HG03103 (cell line): ENCODE results near the gene ISCA1.
A peak's percentile ranks its signal among the peaks of the same experiment; 100 is the strongest.

Source experiments
- ATAC-seq: cut with Tn5 transposase; IDR thresholded peaks from one replicate; pipeline ENCODE4 v1.9.1; 2021; ENCODE audit warnings: low read depth; ENCODE audit not compliant: unreplicated experiment

The ISCA1 gene

DNA sequence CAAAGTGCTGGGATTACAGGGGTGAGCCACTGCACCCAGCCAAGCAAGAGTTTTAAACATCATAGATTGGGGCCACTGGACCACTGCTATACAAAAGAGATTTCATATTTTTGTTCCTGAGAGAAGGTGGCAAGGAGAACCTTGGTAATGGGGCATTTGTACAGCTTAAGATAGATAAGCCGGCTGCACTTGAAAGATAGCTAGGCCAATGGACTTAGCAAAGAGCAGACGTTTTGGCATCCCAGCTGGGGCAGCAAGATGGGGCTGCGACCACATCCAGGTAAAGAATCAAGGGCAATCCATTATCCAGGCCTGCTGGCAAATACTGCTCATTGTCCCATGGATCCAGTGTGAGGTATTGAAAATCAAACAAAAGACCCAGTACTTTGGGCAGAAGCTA, 3.9 kb upstream of the ISCA1 start:
- ATAC-seq, result no peak

DNA sequence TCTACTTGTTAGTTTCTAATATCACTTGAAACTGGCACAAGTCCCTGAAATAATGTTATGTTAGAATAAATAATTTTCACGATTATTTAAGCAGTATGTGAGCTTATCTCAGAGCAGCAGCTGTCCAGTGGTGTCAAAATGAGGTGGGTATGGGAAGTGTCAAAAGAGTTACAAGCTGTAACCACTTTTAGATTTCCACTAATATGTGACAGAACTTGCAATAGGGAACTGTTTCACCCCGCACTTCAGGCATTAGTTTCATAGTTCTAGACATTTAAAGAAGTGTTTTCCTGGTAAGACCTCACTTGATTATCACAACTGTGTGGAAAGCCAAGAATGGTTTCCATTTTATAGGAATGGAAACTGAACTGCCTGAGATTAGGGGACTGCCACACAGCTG, 2.9 kb upstream of the ISCA1 start:
- no peak for ATAC-seq

DNA sequence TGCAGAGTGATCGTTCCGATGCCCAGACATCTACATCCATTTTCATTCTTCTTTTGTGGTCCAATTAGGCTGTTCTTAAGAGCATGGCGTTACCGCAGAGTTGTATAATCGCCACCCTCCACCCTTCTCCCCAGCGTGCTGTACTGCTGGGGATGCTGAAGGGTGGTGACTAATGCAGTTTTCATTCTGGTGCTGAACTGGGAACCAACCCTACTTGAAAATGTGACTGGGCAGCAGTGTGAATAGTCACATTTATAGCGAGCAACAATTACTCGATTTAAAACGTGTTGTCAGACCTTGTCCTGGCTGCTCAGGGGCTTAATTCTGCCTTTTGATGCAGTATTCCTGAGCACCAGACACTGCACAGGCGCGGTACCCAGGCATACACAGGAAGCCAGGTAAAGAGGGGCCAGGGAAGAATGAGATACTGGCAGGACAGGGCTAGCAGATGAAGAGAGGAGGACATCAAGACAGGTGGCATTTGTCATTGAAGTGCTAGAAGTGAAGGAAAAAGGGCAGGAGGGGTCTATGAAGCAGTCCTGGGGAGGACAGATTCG, 719 bp upstream of the ISCA1 start:
- peak; percentile 5 for ATAC-seq

DNA sequence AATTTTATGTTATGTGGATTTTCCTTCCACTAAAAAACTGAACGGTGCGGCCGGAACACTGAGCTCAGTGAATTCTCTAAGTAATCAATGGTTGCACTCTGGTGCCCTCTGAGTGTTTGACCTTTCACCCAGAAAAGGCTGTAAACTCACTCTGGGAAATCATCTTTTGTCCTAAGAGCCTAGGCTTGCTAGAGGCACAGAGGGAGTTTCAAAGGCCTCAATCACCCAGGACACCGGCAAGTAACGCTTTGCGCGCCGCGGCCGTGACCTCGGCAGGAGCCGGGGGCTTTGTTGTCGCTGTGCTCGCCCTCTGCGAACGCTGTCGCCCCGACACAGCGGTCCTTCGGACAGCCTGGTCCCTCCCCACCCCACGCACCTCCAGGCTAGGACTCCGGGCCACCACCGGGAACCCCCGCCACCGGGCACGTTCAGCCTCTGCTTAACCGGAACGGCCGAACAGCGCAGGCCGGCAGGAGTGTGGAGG, 703 bp downstream of the ISCA1 start:
- ATAC-seq, result peak; percentile 24

DNA sequence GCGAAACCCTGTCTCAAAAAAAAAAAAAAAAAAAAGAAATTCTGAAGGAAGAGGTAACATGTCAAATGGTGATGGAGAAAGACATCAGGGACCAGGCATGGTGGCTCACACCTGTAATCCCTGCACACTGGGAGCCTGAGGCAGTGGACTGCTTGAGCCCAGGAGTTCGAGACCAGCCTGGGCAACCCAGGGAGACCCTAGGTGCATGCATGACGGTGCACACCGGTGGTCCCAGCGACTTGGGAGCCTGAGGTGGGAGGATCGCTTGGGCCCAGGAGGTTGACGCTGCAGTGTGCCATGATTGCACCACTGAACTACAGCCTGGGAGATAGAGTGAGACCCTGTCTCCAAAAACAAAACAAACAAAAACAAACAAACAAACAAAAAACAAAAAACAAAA, 1.8 kb downstream of the ISCA1 start:
- ATAC-seq, result no peak

DNA sequence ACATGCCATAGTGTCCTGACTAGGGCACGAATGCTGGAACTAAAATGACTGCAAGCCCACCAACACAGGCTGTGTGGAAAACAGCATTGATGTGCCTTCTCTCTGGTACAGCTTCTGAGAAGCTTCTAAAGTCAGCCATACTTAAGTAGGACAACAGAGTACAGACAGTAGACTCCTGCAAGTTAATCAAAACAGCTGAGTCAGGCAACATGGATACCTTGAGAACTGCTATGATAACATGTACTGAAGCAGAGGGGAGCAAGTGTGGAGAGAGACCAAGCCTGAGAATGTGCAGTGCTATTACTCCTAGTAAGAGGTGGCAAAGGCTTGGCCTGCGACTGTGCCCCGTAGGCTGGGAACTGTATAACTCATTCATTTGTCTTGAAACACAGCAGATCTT, 2.5 kb downstream of the ISCA1 start:
- ATAC-seq, result no peak

DNA sequence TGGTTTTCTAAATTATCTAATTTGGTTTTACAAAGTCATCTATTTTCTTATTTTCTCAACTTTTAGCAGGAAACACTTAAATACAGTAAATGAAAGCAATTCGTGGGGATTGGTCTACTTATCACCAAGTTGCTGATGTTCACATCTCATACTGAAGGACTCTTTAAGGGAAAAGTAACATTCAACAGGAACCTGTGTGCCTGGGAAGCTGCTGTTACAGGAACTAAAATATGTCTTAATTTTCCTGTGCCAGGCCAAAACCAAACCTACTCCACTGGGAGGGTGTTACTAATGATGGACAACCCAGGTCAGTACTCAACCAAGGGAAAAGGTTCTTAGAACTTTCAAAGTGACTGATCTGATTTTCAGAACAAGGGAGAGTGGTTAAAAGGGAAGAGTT, 5.3 kb downstream of the ISCA1 start:
- no peak for ATAC-seq

DNA sequence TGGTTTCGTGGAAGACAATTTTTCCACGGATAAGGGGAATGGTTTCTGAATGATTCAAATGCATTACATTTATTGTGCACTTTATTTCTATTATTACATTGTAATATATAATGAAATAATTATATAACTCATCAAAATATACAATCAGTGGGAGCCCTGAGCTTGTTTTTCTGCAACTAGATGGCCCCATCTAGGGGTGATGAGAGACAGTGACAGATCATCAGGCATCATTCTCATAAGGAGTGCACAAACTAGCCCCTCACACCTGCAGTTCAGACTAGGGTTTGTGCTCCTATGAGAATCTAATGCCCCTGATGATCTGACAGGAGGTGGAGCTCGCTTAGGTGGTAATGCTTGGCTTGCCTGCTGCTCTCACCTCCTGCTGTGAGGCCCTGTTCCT, 6.4 kb downstream of the ISCA1 start:
- ATAC-seq, result no peak

DNA sequence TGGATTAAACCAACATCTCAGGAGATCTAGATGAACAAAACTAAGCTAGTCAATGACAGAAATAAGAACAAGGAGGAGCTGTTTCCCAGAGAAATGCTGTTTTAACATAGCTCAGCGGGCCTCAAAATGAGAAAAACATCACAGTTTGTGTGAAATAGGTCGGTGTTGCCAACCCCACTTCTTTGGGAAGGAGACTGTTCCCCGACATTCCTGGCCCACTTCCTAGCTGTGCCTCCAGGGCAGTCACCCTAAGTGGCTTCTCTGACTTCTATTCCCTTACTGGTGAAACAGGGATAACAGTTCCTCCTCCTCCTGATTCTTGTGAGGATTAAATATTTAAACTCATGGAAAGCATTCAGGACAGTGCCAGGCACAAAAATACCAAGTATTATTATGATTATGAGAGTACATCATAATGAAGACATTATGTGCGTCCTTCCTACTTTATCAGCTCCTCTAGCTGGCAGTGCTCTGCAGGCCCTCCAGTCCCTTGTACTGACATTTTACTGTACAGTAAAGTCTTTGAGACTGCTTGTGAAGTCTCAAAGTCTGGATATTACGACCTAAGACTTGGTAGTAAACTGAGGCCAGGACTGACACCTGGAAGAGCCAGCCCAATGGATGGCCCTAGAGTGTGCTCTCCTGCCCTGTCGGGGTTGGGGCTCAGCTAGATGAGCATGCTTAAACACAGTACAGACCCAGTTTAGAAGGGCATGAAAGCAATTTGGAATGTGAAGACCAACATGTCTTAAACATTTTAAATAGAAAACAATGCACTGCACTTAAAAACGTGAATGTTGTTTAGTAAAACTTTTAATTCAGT, 7.3 kb downstream of the ISCA1 start:
- ATAC-seq, result no peak

DNA sequence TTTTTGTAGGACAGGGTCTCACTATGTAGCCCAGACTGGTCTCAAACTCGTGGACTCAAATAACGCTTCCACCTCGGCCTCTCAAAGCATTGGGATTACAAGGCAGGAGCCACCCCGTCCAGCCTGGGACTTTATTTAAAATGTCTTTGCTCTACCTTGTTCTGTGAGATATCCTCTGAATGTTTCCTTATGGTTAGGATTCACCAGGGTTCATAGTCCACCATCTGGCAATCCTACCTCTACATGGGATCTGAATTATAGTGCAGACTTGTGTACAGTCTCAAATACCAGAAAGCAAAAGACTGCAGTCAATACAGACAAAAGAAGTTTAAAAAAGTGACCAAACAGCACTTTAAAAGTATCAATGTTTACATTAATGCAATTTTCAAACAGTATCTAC, 10.1 kb downstream of the ISCA1 start:
- ATAC-seq, result no peak

DNA sequence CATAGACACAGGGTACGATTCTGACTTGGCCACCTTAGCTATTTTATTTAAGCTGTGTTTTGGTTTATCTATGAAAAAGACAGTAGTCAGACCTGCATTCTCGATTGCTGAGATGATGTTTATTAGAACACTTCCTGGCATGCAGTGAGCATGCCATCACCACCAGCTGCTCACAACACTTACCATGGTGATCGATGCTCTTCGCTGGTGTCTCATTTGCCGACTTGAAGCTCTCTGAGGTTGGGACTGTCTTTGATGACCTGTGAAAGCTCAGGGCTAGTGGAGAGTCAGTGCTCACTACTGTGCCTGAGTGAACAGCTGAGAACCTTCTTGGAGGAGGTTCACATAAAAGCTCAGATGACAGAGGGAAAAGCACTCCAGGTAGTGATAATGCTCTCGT, 18.5 kb downstream of the ISCA1 start:
- ATAC-seq, result no peak

DNA sequence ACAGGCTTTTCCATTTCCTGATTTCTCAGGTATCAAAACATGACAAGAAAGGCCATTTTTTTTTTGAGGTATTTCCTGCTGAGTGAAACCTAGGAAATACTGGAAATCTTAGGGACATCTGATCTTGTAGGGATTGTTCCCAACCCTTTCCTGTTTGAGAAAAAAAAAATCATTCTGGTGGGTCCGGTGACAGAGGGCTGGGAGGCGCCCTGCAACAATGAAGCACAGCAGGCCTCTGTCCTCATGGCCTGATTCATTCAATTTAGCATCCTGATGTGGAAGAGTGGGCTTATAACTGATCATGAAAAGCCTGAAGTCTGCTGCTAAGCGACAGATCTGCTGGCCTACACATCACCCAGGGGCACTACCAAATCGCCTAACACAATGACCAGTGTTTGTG, 19.8 kb downstream of the ISCA1 start:
- ATAC-seq, result no peak

DNA sequence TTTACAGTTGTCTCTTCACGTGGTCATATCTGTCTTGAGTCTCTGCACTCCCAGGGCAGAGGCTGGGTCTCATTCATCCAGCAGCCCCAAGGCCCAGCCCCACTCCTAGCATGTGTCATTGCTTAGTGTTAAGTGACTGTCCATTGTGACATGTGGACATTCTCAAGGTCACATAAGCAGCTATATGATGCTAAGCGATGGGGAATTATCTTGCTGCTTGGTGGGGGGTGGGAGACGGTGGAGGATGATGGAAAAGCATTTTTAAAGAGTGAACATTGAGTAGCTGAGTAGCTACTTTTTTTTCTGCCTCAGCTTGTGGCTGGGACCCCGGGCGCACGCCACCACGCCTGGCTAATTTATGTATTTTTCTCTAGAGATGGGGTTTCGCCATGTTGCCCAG, 22.8 kb downstream of the ISCA1 start, which contains the start of gene C9orf153:
Gene C9orf153, minus strand, starts transcription at position 101 of the 400 bp plus-strand sequence. CDS start 30,054 bp downstream, outside the sequence.
- no peak for ATAC-seq

DNA sequence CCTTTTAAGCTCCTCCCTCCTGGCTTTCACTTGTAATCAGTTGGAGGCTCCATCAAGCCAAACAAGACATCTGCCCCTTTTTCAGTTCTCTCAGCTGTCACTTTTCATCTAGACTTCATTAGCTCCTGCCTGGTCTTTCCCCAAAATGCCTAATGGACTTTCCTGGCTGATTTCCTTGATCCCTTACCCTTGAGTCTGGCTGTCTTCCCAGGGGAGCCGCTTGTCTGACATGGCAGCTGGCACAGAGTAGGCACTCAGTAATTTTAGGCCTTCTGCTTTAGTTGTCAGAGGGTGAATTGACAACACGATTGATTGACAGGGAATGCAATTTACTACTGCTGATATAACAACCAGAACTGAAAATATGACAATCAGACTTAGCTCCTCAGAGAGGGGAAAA, 24.9 kb downstream of the ISCA1 start:
- no peak for ATAC-seq

DNA sequence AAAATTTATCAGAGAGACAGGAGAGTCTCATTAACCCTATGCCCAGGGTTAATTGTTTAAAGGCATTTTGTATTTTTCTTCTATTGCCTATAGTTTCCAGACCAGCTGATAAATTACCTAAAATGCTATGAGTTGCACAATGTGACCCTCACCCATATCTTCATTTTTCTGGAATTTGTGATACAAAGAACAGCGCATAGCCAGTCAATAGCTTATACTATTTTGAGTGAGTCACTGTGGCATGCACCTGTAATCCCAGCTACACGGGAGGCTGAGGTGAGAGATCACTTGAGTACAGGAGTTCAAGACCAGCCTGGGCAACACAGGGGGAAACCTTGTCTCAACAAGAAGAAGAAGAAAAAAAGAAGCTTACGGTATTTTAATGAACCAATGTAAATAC, 25.7 kb downstream of the ISCA1 start:
- no peak for ATAC-seq

DNA sequence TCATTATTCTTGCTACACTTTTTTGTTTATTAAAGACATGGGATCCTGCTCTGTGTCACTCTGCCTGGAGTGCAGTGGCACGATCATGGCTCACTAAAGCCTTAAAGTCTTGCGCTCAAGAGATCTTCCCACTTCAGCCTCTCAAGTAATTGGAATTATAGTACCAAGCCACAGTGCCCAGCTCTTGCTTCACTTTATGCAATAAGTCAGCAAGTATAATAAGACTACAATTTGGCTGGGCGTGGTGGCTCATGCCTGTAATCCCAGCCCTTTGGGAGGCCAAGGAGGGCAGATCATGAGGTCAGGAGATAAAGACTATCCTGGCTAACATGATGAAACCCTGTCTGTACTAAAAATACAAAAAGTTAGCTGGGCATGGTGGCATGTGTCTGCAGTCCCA, 28.8 kb downstream of the ISCA1 start:
- ATAC-seq, result no peak

DNA sequence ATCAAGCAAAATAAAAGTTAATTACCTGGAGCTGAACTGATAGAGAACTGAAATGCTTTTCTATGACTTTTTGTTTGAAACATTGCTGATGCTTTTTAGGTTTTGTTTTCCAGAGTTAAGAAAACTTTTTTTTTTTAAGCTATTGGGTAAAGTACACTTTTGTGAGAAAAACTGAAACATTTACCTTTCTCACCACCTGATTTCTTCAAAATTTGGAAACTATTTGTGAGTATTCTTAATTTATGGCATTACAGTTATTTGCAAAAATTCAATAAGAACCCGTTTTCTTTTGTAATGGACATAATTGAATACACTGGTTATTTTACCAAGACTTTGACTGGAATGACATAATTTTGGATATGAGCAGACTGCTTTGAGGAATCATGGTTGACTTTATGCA, 29.5 kb downstream of the ISCA1 start:
- no peak for ATAC-seq

DNA sequence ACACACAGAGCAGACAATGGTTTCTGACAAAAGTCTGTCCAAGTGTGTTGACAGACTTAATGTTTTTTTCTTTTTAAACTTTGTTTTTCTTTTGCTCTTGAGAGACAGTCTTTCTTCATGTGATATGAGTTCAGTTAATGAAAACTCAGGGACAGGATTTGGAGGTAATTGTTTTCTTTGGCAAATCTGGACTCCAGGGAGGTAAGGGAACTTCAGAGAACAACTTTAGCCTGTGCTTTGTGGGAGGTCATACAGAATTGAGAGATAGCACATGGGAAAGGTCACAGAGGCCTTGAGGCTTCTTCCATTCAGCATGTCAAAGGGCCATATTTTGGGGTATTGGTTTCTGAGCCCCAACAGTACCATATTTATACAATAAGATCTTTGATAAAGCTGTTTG, 32.2 kb downstream of the ISCA1 start:
- no peak for ATAC-seq

DNA sequence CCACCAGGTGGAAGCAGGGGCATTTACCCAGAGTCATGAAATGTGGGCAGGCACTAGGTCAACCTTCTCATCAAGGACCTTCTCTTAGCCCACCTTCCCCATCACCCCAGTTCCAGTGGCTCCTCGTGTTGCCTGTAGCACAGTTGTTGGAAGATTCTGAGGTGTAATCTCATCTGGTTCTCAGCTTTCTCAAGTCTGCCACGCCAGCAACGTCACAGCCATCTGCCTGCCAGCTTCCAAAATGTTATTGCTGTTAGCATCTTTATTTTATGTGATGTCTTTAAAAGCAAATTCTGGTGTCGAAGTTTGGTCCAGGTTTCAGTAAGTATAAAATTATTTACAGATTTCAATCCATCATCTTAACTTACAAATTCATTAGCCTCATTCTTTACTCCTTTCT, 33.6 kb downstream of the ISCA1 start:
- ATAC-seq, result no peak

DNA sequence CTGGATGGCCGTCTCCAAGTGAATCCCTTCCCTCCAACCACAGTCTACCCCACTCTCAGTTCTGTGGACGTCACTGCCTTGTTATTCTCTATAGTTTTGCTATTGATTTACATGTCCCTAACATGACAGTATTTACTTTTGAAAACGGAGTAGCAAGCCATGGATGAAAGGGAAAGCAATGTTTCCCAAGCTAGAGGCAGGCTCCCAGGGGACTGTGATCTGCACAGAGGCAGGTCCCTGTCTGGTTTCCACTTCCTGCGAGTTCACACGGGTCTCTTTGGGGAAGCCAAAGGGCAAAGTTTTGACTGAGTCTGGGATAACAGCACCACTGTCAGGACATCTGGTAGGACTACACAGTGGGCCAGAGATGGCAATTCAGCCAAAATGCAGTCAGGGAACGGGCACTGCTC, 35.6 kb downstream of the ISCA1 start:
- ATAC-seq, result peak; percentile 82

DNA sequence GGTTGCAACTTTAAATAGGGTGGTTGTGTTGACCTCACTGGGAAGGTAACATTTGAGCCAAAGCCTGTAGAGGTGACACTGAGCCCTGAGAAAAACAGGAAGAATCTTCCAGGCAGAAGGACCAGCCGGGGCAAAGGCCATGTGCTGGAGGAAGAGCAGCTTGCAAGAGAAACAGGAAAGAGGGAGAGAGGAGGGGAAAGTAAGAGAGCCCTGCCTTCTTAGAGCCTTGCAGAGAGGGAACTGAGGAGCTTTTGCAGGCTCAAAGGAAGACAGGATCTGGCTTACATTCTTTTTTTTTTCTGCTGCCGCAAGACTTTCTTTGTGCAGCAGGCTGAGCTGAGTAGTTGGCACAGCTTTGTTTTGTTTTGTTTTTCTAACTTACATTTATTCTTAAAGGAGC, 40.3 kb downstream of the ISCA1 start:
- ATAC-seq, result no peak

DNA sequence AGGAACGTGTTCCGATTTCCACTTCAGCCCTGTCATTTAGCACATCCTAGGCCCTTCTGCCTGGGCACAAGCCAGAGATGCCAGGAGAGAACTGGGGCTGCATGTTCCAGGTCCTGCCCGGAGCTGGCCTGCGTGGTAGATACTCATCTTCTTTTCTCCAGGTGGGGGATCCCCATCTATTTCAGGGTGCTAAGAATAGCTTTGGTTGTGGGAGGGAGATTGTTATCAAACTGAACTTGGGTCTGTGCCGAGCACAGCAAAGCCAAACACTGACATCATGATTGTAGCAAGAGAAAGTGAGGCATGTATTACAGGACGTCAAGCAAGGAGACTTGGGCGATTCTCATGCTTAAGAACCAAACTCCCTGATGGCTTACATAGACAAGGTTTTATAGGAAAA, 41.1 kb downstream of the ISCA1 start:
- no peak for ATAC-seq
